GM12878 (cell line): Measurements from ENCODE around the gene TERB2. TPM values are rescaled to one million over a fixed set of nuclear protein-coding genes. Genes with fewer than 3 reads are reported as not detected.

Source experiments
- CHD2 ChIP-seq: IDR thresholded peaks from 2 replicates; pipeline ENCODE4 v1.6.1; 2011; ENCODE audit warnings: low read depth, low read length, improper control_type of control experiment, borderline replicate concordance
- GABPA ChIP-seq: IDR thresholded peaks from 2 replicates; pipeline ENCODE4 v1.6.1; 2014; ENCODE audit warnings: antibody characterized with exemption, low read depth, mild to moderate bottlenecking, inconsistent platforms
- HDAC6 ChIP-seq: fragments of 200-600 bp; sonication (generic); IDR thresholded peaks from one replicate; pipeline ENCODE4 v1.8.0; 2017; ENCODE audit warnings: antibody characterized with exemption; ENCODE audit not compliant: unreplicated experiment
- LARP7 ChIP-seq: fragments of 450-650 bp; IDR thresholded peaks from 2 replicates; pipeline ENCODE4 v1.6.1; 2017; ENCODE audit warnings: mild to moderate bottlenecking
- RAD21 ChIP-seq: IDR thresholded peaks from 2 replicates; pipeline ENCODE4 v1.6.1; 2011; ENCODE audit warnings: mild to moderate bottlenecking, low read depth, low read length, moderate library complexity; ENCODE audit not compliant: insufficient read depth
- RB1 ChIP-seq: fragments of 450-650 bp; formaldehyde crosslinking; IDR thresholded peaks from 2 replicates; pipeline ENCODE4 v1.6.1; 2017; ENCODE audit warnings: mild to moderate bottlenecking, borderline replicate concordance
- SIX5 ChIP-seq: IDR thresholded peaks from 2 replicates; pipeline ENCODE4 v1.6.1; 2011; ENCODE audit warnings: mild to moderate bottlenecking, low read depth, low read length, moderate library complexity; ENCODE audit not compliant: severe bottlenecking
- polyA plus RNA-seq, 11 experiments: library from polyadenylated mRNA; depleted of rRNA in 4 of 11; unstranded in 6 of 11; stranded (reverse) in 5 of 11; fragments of >200 nt; fragmentation: Nextera tagmentation in 4 of 11; fragmentation: Illumina TruSeq in 1 of 11; extraction: Ambion mirVana in 4 of 11; extraction: Trizol in 1 of 11; gene quantifications; 1 replicate in 1 of 11; 2 replicates in 10 of 11; pipeline versions ENCODE4 v1.2.1 to v1.2.3, GENCODE V29; 2011 to 2016; ENCODE audit warnings: inconsistent platforms in 2 of 11, missing spikeins in 2 of 11, low read depth in 1 of 11
- total RNA-seq, 4 experiments: library from RNA; depleted of rRNA in 3 of 4; stranded (reverse); fragments of >200 nt in 3 of 4; fragmentation: Illumina TruSeq in 1 of 4; extraction: Trizol in 1 of 4; gene quantifications; 2 replicates each; pipeline versions ENCODE4 v1.2.1 to v1.2.3, GENCODE V29; 2013 to 2021
- TF ChIP-seq, protein P1 (sequence below): fragments of 450-650 bp; IDR thresholded peaks from 2 replicates; pipeline ENCODE4 v1.6.1; 2017; ENCODE audit warnings: low read depth, mild to moderate bottlenecking, moderate library complexity
- TF ChIP-seq, protein P2 (sequence below): fragments of 450-650 bp; IDR thresholded peaks from 2 replicates; pipeline ENCODE4 v1.6.1; 2018; ENCODE audit warnings: mild to moderate bottlenecking, low read depth, moderate library complexity; ENCODE audit not compliant: partially characterized antibody
- TF ChIP-seq, protein P3 (sequence below): fragments of 450-650 bp; IDR thresholded peaks from 2 replicates; pipeline ENCODE4 v1.6.1; 2016; ENCODE audit warnings: mild to moderate bottlenecking, moderate library complexity, borderline replicate concordance
- TF ChIP-seq, protein P4 (sequence below): fragments of 450-650 bp; formaldehyde crosslinking; IDR thresholded peaks from 2 replicates; pipeline ENCODE4 v1.4.0; 2020; ENCODE audit warnings: mild to moderate bottlenecking, moderate library complexity
- TF ChIP-seq, protein P5 (sequence below), 3 experiments: IDR thresholded peaks in 2 of 3; conservative IDR thresholded peaks in 1 of 3; 2 replicates each; pipeline ENCODE4 v1.5.1; 2011; ENCODE audit warnings: low read depth in 3 of 3, low read length in 3 of 3, mild to moderate bottlenecking in 3 of 3, control low read depth in 2 of 3, moderate library complexity in 2 of 3, inconsistent platforms in 1 of 3, mixed read lengths in 1 of 3; ENCODE audit not compliant: control insufficient read depth in 2 of 3, insufficient read depth in 1 of 3; ENCODE audit errors: extremely low read depth in 1 of 3

TERB2 gene
- total and polyA plus RNA-seq, 10 of the 15 experiments (the other 5 are each of a cell fraction or from before 2014, with no cell fraction given) = not detected

DNA sequence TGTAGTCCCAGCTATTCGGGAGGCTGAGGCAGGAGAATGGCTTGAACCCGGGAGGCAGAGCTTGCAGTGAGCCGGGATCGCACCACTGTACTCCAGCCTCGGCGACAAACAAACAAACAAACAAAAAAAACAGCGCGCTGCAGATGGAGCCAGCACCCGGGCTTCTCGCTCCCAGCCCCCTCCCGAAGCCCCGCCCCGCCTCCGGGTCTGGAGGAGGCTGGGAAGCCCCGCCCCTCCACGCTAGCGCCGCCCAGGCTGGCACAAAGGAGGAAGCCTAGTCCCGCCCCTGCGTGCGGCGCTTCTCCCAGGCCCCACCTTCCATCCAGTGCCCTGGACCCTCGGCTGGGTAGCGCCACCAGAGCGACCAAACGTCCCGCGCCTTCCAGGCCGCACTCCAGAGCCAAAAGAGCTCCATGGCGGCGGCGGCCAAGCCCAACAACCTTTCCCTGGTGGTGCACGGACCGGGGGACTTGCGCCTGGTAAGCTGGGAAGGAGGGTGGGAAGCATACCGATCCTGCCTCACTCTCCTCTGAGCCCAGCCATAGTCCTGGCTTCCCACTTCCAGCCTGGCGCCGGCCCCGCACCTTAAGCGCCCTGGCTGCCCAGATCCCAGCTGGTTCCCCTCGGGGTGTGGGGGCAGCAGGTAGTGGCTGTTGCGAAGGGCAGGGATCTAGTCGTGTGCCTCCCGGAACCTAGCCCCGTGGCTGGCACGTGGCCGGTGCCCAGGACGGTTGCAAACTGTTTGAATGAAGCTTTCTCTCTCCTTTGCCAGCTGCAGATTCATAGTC is 66.6 kb downstream of the TERB2 start, which contains the start of gene SORD (continued):
- TF ChIP-seq CHD2 = peak; percentile 49; the same call in 1 of the 2 replicates
- no peak; the same call in 1 of the 2 replicates for TF ChIP-seq LARP7
- TF ChIP-seq, protein P1, sequence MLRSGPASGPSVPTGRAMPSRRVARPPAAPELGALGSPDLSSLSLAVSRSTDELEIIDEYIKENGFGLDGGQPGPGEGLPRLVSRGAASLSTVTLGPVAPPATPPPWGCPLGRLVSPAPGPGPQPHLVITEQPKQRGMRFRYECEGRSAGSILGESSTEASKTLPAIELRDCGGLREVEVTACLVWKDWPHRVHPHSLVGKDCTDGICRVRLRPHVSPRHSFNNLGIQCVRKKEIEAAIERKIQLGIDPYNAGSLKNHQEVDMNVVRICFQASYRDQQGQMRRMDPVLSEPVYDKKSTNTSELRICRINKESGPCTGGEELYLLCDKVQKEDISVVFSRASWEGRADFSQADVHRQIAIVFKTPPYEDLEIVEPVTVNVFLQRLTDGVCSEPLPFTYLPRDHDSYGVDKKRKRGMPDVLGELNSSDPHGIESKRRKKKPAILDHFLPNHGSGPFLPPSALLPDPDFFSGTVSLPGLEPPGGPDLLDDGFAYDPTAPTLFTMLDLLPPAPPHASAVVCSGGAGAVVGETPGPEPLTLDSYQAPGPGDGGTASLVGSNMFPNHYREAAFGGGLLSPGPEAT = no peak
- TF ChIP-seq HDAC6 = no peak
- no peak for TF ChIP-seq SIX5
- TF ChIP-seq RAD21 = no peak
- TF ChIP-seq, protein P2, sequence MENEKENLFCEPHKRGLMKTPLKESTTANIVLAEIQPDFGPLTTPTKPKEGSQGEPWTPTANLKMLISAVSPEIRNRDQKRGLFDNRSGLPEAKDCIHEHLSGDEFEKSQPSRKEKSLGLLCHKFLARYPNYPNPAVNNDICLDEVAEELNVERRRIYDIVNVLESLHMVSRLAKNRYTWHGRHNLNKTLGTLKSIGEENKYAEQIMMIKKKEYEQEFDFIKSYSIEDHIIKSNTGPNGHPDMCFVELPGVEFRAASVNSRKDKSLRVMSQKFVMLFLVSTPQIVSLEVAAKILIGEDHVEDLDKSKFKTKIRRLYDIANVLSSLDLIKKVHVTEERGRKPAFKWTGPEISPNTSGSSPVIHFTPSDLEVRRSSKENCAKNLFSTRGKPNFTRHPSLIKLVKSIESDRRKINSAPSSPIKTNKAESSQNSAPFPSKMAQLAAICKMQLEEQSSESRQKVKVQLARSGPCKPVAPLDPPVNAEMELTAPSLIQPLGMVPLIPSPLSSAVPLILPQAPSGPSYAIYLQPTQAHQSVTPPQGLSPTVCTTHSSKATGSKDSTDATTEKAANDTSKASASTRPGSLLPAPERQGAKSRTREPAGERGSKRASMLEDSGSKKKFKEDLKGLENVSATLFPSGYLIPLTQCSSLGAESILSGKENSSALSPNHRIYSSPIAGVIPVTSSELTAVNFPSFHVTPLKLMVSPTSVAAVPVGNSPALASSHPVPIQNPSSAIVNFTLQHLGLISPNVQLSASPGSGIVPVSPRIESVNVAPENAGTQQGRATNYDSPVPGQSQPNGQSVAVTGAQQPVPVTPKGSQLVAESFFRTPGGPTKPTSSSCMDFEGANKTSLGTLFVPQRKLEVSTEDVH = no peak
- no peak for TF ChIP-seq GABPA
- TF ChIP-seq RB1 = no peak
- TF ChIP-seq, protein P3, sequence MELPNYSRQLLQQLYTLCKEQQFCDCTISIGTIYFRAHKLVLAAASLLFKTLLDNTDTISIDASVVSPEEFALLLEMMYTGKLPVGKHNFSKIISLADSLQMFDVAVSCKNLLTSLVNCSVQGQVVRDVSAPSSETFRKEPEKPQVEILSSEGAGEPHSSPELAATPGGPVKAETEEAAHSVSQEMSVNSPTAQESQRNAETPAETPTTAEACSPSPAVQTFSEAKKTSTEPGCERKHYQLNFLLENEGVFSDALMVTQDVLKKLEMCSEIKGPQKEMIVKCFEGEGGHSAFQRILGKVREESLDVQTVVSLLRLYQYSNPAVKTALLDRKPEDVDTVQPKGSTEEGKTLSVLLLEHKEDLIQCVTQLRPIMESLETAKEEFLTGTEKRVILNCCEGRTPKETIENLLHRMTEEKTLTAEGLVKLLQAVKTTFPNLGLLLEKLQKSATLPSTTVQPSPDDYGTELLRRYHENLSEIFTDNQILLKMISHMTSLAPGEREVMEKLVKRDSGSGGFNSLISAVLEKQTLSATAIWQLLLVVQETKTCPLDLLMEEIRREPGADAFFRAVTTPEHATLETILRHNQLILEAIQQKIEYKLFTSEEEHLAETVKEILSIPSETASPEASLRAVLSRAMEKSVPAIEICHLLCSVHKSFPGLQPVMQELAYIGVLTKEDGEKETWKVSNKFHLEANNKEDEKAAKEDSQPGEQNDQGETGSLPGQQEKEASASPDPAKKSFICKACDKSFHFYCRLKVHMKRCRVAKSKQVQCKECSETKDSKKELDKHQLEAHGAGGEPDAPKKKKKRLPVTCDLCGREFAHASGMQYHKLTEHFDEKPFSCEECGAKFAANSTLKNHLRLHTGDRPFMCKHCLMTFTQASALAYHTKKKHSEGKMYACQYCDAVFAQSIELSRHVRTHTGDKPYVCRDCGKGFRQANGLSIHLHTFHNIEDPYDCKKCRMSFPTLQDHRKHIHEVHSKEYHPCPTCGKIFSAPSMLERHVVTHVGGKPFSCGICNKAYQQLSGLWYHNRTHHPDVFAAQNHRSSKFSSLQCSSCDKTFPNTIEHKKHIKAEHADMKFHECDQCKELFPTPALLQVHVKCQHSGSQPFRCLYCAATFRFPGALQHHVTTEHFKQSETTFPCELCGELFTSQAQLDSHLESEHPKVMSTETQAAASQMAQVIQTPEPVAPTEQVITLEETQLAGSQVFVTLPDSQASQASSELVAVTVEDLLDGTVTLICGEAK = no peak
- TF ChIP-seq, protein P4, sequence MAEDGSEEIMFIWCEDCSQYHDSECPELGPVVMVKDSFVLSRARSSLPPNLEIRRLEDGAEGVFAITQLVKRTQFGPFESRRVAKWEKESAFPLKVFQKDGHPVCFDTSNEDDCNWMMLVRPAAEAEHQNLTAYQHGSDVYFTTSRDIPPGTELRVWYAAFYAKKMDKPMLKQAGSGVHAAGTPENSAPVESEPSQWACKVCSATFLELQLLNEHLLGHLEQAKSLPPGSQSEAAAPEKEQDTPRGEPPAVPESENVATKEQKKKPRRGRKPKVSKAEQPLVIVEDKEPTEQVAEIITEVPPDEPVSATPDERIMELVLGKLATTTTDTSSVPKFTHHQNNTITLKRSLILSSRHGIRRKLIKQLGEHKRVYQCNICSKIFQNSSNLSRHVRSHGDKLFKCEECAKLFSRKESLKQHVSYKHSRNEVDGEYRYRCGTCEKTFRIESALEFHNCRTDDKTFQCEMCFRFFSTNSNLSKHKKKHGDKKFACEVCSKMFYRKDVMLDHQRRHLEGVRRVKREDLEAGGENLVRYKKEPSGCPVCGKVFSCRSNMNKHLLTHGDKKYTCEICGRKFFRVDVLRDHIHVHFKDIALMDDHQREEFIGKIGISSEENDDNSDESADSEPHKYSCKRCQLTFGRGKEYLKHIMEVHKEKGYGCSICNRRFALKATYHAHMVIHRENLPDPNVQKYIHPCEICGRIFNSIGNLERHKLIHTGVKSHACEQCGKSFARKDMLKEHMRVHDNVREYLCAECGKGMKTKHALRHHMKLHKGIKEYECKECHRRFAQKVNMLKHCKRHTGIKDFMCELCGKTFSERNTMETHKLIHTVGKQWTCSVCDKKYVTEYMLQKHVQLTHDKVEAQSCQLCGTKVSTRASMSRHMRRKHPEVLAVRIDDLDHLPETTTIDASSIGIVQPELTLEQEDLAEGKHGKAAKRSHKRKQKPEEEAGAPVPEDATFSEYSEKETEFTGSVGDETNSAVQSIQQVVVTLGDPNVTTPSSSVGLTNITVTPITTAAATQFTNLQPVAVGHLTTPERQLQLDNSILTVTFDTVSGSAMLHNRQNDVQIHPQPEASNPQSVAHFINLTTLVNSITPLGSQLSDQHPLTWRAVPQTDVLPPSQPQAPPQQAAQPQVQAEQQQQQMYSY = no peak
- TF ChIP-seq, protein P5, sequence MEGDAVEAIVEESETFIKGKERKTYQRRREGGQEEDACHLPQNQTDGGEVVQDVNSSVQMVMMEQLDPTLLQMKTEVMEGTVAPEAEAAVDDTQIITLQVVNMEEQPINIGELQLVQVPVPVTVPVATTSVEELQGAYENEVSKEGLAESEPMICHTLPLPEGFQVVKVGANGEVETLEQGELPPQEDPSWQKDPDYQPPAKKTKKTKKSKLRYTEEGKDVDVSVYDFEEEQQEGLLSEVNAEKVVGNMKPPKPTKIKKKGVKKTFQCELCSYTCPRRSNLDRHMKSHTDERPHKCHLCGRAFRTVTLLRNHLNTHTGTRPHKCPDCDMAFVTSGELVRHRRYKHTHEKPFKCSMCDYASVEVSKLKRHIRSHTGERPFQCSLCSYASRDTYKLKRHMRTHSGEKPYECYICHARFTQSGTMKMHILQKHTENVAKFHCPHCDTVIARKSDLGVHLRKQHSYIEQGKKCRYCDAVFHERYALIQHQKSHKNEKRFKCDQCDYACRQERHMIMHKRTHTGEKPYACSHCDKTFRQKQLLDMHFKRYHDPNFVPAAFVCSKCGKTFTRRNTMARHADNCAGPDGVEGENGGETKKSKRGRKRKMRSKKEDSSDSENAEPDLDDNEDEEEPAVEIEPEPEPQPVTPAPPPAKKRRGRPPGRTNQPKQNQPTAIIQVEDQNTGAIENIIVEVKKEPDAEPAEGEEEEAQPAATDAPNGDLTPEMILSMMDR (IDR thresholded peaks at IDR 0.05 in 2 of 3, conservative IDR thresholded peaks at IDR 0.05 in 1 of 3; ENCODE audit: control insufficient read depth in 2 of 3, extremely low read depth in 1 of 3, insufficient read depth in 1 of 3, low read depth in 3 of 3, low read length in 3 of 3) = no peak
